GM12878 (cell line): ENCODE results near the gene ZNF280D. TPM values are rescaled to one million over a fixed set of nuclear protein-coding genes. Genes with fewer than 3 reads are reported as not detected.
A peak's percentile ranks its signal among the peaks of the same experiment; 100 is the strongest.

Experiments used
- ATAC-seq: fragments of 200-7000 bp; cut with Tn5 transposase; 3 replicates; pipeline ENCODE4 v1.9.1; 2020; ENCODE audit warnings: mild to moderate bottlenecking, moderate library complexity
- BruUV-seq: library from RNA; stranded (reverse); fragments of 400-500 nt; replicated peaks from 2 replicates; lab custom pipeline; 2021; lab: Mats Ljungman, UMichigan
- CTCF ChIA-PET: fragments of 300-600 bp; sonication (Branson Sonifier 250); formaldehyde crosslinking; extraction: SDS; loops from one replicate; lab custom pipeline; 2021; ENCODE audit warnings: inconsistent platforms; lab: Yijun Ruan, JAX
- POLR2A ChIA-PET: fragments of 350-600 bp; formaldehyde crosslinking; extraction: SDS; loops from one replicate; lab custom pipeline; 2021; ENCODE audit warnings: inconsistent platforms; lab: Charles Lee
- RAD21 ChIA-PET: fragments of 300-600 bp; sonication (Branson Sonifier 250); formaldehyde crosslinking; loops from one replicate; lab custom pipeline; 2023; ENCODE audit warnings: antibody characterized with exemption; ENCODE audit not compliant: unreplicated experiment; lab: Charles Lee
- SMC1A ChIA-PET: fragments of 300-600 bp; sonication (Branson Sonifier 250); formaldehyde crosslinking; loops from one replicate; lab custom pipeline; 2023; ENCODE audit not compliant: unreplicated experiment, uncharacterized antibody; lab: Charles Lee
- DNase-seq: peaks from one replicate; pipeline ENCODE4 v3.0.0-alpha.2; 2011; ENCODE audit warnings: low read depth, low spot score
- FAIRE-seq: peaks from 3 replicates; lab custom pipeline; 2011; peaks lifted over from hg19 to GRCh38; lab: Jason Lieb, UNC
- H2AFZ ChIP-seq: 2 replicates; pipeline ENCODE4 v1.6.0; 2011; ENCODE audit warnings: low read depth, low read length, control low read depth; ENCODE audit not compliant: control insufficient read depth
- H3K27ac ChIP-seq: 2 replicates; pipeline ENCODE4 v1.5.1; 2011; ENCODE audit warnings: control low read depth; ENCODE audit not compliant: control insufficient read depth, insufficient read depth
- H3K27me3 ChIP-seq, 2 experiments: replicated peaks in 1 of 2; 2 replicates each; pipeline versions ENCODE4 v1.6.0 to v1.6.1; 2011; ENCODE audit warnings: low read length in 1 of 2; ENCODE audit not compliant: control insufficient read depth in 2 of 2, insufficient read depth in 2 of 2
- H3K36me3 ChIP-seq, 2 experiments: 2 replicates each; pipeline ENCODE4 v1.5.1; 2011; ENCODE audit warnings: low read length in 1 of 2; ENCODE audit not compliant: control insufficient read depth in 2 of 2, insufficient read depth in 2 of 2
- H3K4me1 ChIP-seq: 2 replicates; pipeline ENCODE4 v1.6.1; 2011; ENCODE audit warnings: mild to moderate bottlenecking, low read length, moderate library complexity, mixed read lengths; ENCODE audit not compliant: control insufficient read depth, insufficient read depth
- H3K4me2 ChIP-seq: 2 replicates; pipeline ENCODE4 v1.6.0; 2011; ENCODE audit warnings: control low read depth; ENCODE audit not compliant: control insufficient read depth, insufficient read depth
- H3K4me3 ChIP-seq: fragments of 200-600 bp; sonication (generic); 2 replicates; pipeline ENCODE4 v1.5.1; 2016
- H3K79me2 ChIP-seq: 2 replicates; pipeline ENCODE4 v1.6.0; 2011; ENCODE audit warnings: low read length; ENCODE audit not compliant: control insufficient read depth, insufficient read depth
- H3K9ac ChIP-seq: 2 replicates; pipeline ENCODE4 v1.8.0; 2011; ENCODE audit warnings: low read length, control low read depth, mixed read lengths; ENCODE audit not compliant: control insufficient read depth, insufficient read depth
- H3K9me3 ChIP-seq: replicated peaks from 3 replicates; pipeline ENCODE4 v1.5.1; 2011; ENCODE audit warnings: mild to moderate bottlenecking, low read length; ENCODE audit not compliant: control insufficient read depth, insufficient read depth
- H4K20me1 ChIP-seq: 2 replicates; pipeline ENCODE4 v1.6.0; 2011; ENCODE audit not compliant: control insufficient read depth, insufficient read depth
- BRCA1 ChIP-seq: IDR thresholded peaks from 2 replicates; pipeline ENCODE4 v1.6.1; 2011; ENCODE audit warnings: low read depth, low read length, improper control_type of control experiment
- GABPA ChIP-seq: IDR thresholded peaks from 2 replicates; pipeline ENCODE4 v1.6.1; 2014; ENCODE audit warnings: antibody characterized with exemption, low read depth, mild to moderate bottlenecking, inconsistent platforms
- NR2C1 ChIP-seq: fragments of 450-650 bp; IDR thresholded peaks from 2 replicates; pipeline ENCODE4 v1.6.1; 2017; ENCODE audit warnings: antibody characterized with exemption, mild to moderate bottlenecking, moderate library complexity
- RAD21 ChIP-seq: IDR thresholded peaks from 2 replicates; pipeline ENCODE4 v1.6.1; 2011; ENCODE audit warnings: mild to moderate bottlenecking, low read depth, low read length, moderate library complexity; ENCODE audit not compliant: insufficient read depth
- ZNF207 ChIP-seq: fragments of 450-650 bp; IDR thresholded peaks from 2 replicates; pipeline ENCODE4 v1.6.1; 2014; ENCODE audit warnings: antibody characterized with exemption, mild to moderate bottlenecking, borderline replicate concordance
- in situ Hi-C: fragments of 300-500 bp; cut with MboI; formaldehyde crosslinking; loops from 9 replicates; pipeline ENCODE4 v1.14.3; 2018; ENCODE audit warnings: mixed read lengths
- intact Hi-C: fragments of 100-400 bp; cut with micrococcal nuclease; formaldehyde crosslinking; loops from one replicate; pipeline ENCODE4 v1.14.2; 2022; ENCODE audit not compliant: unreplicated experiment
- polyA plus RNA-seq, 11 experiments: library from polyadenylated mRNA; depleted of rRNA in 4 of 11; unstranded in 6 of 11; stranded (reverse) in 5 of 11; fragments of >200 nt; fragmentation: Nextera tagmentation in 4 of 11; fragmentation: Illumina TruSeq in 1 of 11; extraction: Ambion mirVana in 4 of 11; extraction: Trizol in 1 of 11; gene quantifications; 1 replicate in 1 of 11; 2 replicates in 10 of 11; pipeline versions ENCODE4 v1.2.1 to v1.2.3, GENCODE V29; 2011 to 2016; ENCODE audit warnings: inconsistent platforms in 2 of 11, missing spikeins in 2 of 11, low read depth in 1 of 11
- total RNA-seq, 4 experiments: library from RNA; depleted of rRNA in 3 of 4; stranded (reverse); fragments of >200 nt in 3 of 4; fragmentation: Illumina TruSeq in 1 of 4; extraction: Trizol in 1 of 4; gene quantifications; 2 replicates each; pipeline versions ENCODE4 v1.2.1 to v1.2.3, GENCODE V29; 2013 to 2021
- TF ChIP-seq, protein P1 (sequence below), 3 experiments: IDR thresholded peaks in 2 of 3; conservative IDR thresholded peaks in 1 of 3; 2 replicates each; pipeline ENCODE4 v1.5.1; 2011; ENCODE audit warnings: low read depth in 3 of 3, low read length in 3 of 3, mild to moderate bottlenecking in 3 of 3, control low read depth in 2 of 3, moderate library complexity in 2 of 3, inconsistent platforms in 1 of 3, mixed read lengths in 1 of 3; ENCODE audit not compliant: control insufficient read depth in 2 of 3, insufficient read depth in 1 of 3; ENCODE audit errors: extremely low read depth in 1 of 3

The ZNF280D gene
- total and polyA plus RNA-seq, 10 of the 15 experiments (the other 5 are each of a cell fraction or from before 2014, with no cell fraction given), result 5.6 to 18.6 (median 8.6) TPM

DNA sequence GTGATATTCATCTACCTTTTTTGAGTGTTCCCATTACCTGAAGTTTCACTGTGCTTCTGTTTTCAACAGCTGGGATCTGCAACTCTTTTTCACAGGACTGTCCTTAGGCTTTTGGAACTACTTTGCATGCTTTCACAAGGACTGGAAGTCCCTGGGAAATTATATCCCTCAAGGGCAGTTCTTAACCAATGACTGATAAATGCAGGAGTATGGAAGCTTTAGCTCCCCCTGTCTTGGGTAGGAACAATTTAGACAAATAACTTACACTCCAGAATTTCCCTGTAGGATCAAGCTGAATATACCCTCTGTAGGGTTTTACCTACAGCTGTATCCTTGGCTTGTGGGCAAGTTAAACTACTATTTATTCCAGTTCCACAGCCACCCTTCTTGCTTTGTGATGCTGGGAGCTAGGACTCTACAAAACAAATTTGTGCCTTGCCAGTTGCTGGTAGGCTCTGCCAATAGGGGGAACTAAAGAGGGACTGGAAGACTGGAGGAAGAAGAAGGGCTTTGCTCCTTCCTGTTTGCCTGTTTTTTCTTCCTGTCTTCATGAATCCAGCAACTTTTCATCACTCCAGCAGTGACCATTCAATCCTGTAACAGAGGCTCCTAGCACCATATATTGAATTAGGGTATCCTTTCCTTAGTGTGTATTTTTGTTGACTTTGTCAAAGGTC, 6.8 kb upstream of the ZNF280D start:
- H3K79me2 ChIP-seq, result no peaks in the 10 kb centered on the region
- ChIA-PET SMC1A (no interaction called here), RAD21 (no interaction called here), CTCF (interaction anchor here (0.7 kb wide), 1 partner anchor 278 kb away, joined by 3 read pairs; no protein-coding TSS in a partner anchor), POLR2A (no interaction called here)
- H3K27ac ChIP-seq, result no peak overlapping the region
- H3K4me1 ChIP-seq, result no peaks in the 10 kb centered on the region
- H3K9me3 ChIP-seq, result no peaks in the 10 kb centered on the region
- DNase-seq (no peak), ATAC-seq (0 out of 3 replicates have a peak, but pooled peaks have one; percentile 24), FAIRE-seq (no peak)
- 0 out of 4 replicates have a peak, but pooled peaks cover 0 to 3% of the 10 kb centered on the region in 2 experiments for H3K27me3 ChIP-seq
- no peak overlapping the region for H3K4me2 ChIP-seq
- TF ChIP-seq NR2C1, result no peak
- 0 out of 2 replicates have a peak, but pooled peaks have one; percentile 6 for TF ChIP-seq RAD21
- 0 out of 2 replicates have a peak, but pooled peaks have one; percentile 29 for TF ChIP-seq GABPA
- TF ChIP-seq BRCA1, result no peak
- TF ChIP-seq ZNF207, result no peak
- TF ChIP-seq, protein P1, sequence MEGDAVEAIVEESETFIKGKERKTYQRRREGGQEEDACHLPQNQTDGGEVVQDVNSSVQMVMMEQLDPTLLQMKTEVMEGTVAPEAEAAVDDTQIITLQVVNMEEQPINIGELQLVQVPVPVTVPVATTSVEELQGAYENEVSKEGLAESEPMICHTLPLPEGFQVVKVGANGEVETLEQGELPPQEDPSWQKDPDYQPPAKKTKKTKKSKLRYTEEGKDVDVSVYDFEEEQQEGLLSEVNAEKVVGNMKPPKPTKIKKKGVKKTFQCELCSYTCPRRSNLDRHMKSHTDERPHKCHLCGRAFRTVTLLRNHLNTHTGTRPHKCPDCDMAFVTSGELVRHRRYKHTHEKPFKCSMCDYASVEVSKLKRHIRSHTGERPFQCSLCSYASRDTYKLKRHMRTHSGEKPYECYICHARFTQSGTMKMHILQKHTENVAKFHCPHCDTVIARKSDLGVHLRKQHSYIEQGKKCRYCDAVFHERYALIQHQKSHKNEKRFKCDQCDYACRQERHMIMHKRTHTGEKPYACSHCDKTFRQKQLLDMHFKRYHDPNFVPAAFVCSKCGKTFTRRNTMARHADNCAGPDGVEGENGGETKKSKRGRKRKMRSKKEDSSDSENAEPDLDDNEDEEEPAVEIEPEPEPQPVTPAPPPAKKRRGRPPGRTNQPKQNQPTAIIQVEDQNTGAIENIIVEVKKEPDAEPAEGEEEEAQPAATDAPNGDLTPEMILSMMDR (IDR thresholded peaks at IDR 0.05 in 2 of 3, conservative IDR thresholded peaks at IDR 0.05 in 1 of 3; ENCODE audit: control insufficient read depth in 2 of 3, extremely low read depth in 1 of 3, insufficient read depth in 1 of 3, low read depth in 3 of 3, low read length in 3 of 3), result peak in 2 of 3 experiments; percentile 30 to 46; a peak in 4 of 6 replicates
- no peak overlapping the region for H2AFZ ChIP-seq
- BruUV-seq, result no TSS peak
- H3K36me3 ChIP-seq, result no peaks in the 10 kb centered on the region
- intact Hi-C loops, result no loop called here
- no peak overlapping the region for H3K9ac ChIP-seq
- no peaks in the 10 kb centered on the region for H4K20me1 ChIP-seq
- in situ Hi-C loops, result no loop called here
- H3K4me3 ChIP-seq, result no peak overlapping the region
